ENCODE data around the gene HEPACAM2.

HEPACAM2 gene

GRCh38 chr7:93202594-93203250, 23.5 kb downstream of the HEPACAM2 start:
- Histone ChIP-seq H3K4me3 (ENCODE audit: low read depth, low read length) (no peak overlapping the region), H2AFZ (ENCODE audit: low read length, unreplicated experiment) (no peak overlapping the region), H3K4me1 (ENCODE audit: control insufficient read depth, insufficient read depth, low read length, unreplicated experiment) (no peaks in the 10 kb centered on the region), H3K27me3 (ENCODE audit: insufficient read depth, low read length) (peaks cover 4% of the 10 kb centered on the region; the same call in 1 of the 2 replicates), H3K79me2 (ENCODE audit: control insufficient read depth, insufficient read depth, low read length, unreplicated experiment) (no peaks in the 10 kb centered on the region), H3K36me3 (ENCODE audit: insufficient read depth, low read length) (no peaks in the 10 kb centered on the region), H3K27ac (ENCODE audit: low read depth, low read length) (no peak overlapping the region)

- Histone ChIP-seq H3K27ac (ENCODE audit: low read depth, low read length) (no peak overlapping the region), H3K4me3 (ENCODE audit: low read depth, low read length) (no peak overlapping the region), H2AFZ (ENCODE audit: low read length, unreplicated experiment) (peak overlapping the region; percentile 16), H3K79me2 (ENCODE audit: control insufficient read depth, insufficient read depth, low read length, unreplicated experiment) (no peaks in the 10 kb centered on the region), H3K4me1 (ENCODE audit: control insufficient read depth, insufficient read depth, low read length, unreplicated experiment) (no peaks in the 10 kb centered on the region), H3K27me3 (ENCODE audit: insufficient read depth, low read length) (no peaks in the 10 kb centered on the region; the same call in 1 of the 2 replicates), H3K36me3 (ENCODE audit: insufficient read depth, low read length) (no peaks in the 10 kb centered on the region)
Observed at GRCh38 chr7:93198472-93198871, 27.8 kb downstream of the HEPACAM2 start.

- H3K36me3 ChIP-seq (ENCODE audit: insufficient read depth, low read length), result no peaks in the 10 kb centered on the region
- H3K27ac ChIP-seq (ENCODE audit: low read depth, low read length), result no peak overlapping the region
- H3K79me2 ChIP-seq (ENCODE audit: control insufficient read depth, insufficient read depth, low read length, unreplicated experiment), result no peaks in the 10 kb centered on the region
- H3K4me3 ChIP-seq (ENCODE audit: low read depth, low read length), result no peak overlapping the region
- no peak overlapping the region for H2AFZ ChIP-seq (ENCODE audit: low read length, unreplicated experiment)
- peaks cover 3% of the 10 kb centered on the region; the same call in 1 of the 2 replicates for H3K27me3 ChIP-seq (ENCODE audit: insufficient read depth, low read length)
- H3K4me1 ChIP-seq (ENCODE audit: control insufficient read depth, insufficient read depth, low read length, unreplicated experiment), result no peaks in the 10 kb centered on the region
Observed at GRCh38 chr7:93196336-93196735, 29.9 kb downstream of the HEPACAM2 start.

DNA sequence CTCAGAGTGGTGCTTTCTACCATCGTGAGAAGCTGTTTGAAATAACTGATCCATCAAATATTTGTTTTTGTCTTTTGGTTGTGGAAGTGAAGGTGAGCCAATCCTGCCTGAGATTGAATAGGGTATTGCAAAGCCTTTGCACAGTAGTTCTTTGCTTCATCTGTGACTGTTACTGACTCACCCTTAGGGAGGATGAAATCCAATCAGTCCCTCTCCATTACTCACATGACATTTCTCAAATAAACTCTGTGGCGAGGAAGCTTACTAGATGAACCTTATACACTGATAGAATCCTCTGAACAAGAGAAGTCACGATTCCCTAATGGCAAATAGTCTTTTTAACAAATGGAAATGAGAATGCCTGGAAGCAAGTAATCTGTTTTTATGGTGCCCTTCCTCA, 31.9 kb downstream of the HEPACAM2 start:
- Histone ChIP-seq H3K4me3 (ENCODE audit: low read depth, low read length) (no peak overlapping the region), H3K27ac (ENCODE audit: low read depth, low read length) (no peak overlapping the region), H2AFZ (ENCODE audit: low read length, unreplicated experiment) (no peak overlapping the region), H3K27me3 (ENCODE audit: insufficient read depth, low read length) (peaks cover 3% of the 10 kb centered on the region; the same call in 1 of the 2 replicates), H3K79me2 (ENCODE audit: control insufficient read depth, insufficient read depth, low read length, unreplicated experiment) (no peaks in the 10 kb centered on the region), H3K36me3 (ENCODE audit: insufficient read depth, low read length) (no peaks in the 10 kb centered on the region), H3K4me1 (ENCODE audit: control insufficient read depth, insufficient read depth, low read length, unreplicated experiment) (no peaks in the 10 kb centered on the region)

DNA sequence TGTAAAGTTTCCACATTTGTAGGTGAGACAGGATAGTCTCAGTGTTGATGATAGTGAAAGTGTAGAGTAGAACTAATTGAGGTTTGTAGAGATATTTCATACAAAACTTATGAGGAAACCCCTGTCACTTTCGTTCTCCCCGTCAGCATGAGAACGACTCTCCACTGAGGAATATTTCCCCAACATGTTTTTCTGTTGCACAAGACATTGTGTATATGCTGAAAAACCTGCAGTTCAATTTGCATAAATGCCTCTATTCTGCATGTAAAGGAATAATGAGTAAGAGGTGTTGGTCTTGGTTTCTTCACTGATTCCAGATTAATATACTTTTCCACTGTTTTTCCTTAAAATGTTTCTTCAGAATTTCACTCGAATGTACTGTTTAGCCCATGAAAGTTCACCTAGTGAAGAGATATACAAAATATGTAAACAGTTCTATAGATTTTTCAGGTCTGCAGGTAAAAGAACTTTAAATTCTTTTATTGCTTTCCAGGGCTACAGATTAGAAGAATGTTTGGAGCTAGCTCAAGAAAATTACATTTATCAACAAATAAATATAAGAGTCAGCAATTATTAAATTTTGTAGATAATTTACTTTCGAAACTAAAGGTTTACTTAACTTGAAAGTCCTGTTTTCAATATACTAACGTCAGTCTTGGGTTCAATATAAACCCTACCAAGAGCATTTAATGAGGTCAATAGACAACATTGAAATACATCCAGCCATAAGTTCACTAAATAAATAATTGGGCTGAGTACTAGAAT, 37.2 kb downstream of the HEPACAM2 start:
- H3K36me3 ChIP-seq (ENCODE audit: insufficient read depth, low read length), result no peaks in the 10 kb centered on the region
- H3K4me3 ChIP-seq (ENCODE audit: low read depth, low read length), result no peak overlapping the region
- no peak overlapping the region for H3K27ac ChIP-seq (ENCODE audit: low read depth, low read length)
- peaks cover 17% of the 10 kb centered on the region for H3K4me1 ChIP-seq (ENCODE audit: control insufficient read depth, insufficient read depth, low read length, unreplicated experiment)
- H2AFZ ChIP-seq (ENCODE audit: low read length, unreplicated experiment), result no peak overlapping the region
- H3K27me3 ChIP-seq (ENCODE audit: insufficient read depth, low read length), result peaks cover 3% of the 10 kb centered on the region; the same call in 1 of the 2 replicates
- no peaks in the 10 kb centered on the region for H3K79me2 ChIP-seq (ENCODE audit: control insufficient read depth, insufficient read depth, low read length, unreplicated experiment)

DNA sequence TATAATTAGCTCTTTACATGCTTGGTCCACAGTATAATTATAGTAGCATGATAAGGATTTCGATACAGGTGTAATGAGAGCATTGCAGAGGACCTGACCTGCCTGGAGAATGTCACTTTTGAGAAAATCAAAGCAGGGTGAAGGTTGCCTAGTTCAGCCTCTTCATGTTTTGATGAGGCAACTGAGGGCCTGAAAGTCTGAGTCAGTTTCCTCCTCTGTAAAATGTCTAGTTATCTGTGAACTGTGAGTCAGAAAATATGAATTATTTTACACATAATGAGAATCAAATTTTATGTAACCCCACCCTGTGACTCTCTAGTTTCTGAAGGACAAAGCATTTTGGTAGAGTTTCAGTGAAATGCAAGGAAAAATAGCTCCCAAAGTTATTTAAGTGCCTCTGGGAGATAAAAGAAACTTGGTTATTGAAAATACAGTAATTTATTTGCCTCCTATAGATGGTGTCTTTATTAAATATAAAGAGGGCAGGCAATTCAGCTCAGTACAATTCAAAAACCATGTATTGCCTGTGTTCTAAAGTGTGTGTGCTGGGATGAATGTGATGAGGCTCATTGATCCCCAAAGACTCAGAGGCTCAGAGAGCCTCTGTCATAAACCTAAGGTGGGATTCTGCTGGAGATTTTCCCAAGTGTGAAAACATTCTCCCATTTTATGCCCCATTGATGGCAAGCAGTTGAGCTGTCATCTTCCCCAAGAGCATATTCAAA, 40.8 kb downstream of the HEPACAM2 start:
- Histone ChIP-seq H3K36me3 (ENCODE audit: insufficient read depth, low read length) (no peaks in the 10 kb centered on the region), H3K4me3 (ENCODE audit: low read depth, low read length) (no peak overlapping the region), H3K4me1 (ENCODE audit: control insufficient read depth, insufficient read depth, low read length, unreplicated experiment) (peaks cover 17% of the 10 kb centered on the region), H2AFZ (ENCODE audit: low read length, unreplicated experiment) (no peak overlapping the region), H3K79me2 (ENCODE audit: control insufficient read depth, insufficient read depth, low read length, unreplicated experiment) (no peaks in the 10 kb centered on the region), H3K27me3 (ENCODE audit: insufficient read depth, low read length) (no peaks in the 10 kb centered on the region), H3K27ac (ENCODE audit: low read depth, low read length) (no peak overlapping the region)

- H2AFZ ChIP-seq (ENCODE audit: low read length, unreplicated experiment), result no peak overlapping the region
- no peak overlapping the region for H3K27ac ChIP-seq (ENCODE audit: low read depth, low read length)
- H3K27me3 ChIP-seq (ENCODE audit: insufficient read depth, low read length), result no peaks in the 10 kb centered on the region
Observed at GRCh38 chr7:93179173-93179572, 47.1 kb downstream of the HEPACAM2 start.

DNA sequence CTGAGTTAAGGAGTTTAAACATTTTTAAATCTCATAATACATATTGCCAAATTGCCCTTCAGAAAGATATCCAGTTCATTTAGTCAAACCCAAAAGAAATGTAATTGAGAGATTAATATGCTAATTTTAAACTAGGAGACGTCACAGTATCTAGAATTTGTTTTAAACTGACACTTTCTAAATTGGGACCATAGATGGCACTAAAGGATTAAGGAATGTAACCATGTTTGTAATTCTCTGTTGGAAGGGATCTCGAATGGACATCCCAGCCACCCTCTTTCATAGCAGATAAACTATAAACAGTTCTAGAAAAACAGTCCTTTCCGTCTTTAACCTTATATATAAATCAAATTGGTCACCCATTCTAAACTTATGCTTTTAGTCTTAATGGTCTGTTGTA, 48.1 kb downstream of the HEPACAM2 start:
- Histone ChIP-seq H2AFZ (ENCODE audit: low read length, unreplicated experiment) (no peak overlapping the region), H3K4me3 (ENCODE audit: low read depth, low read length) (no peak overlapping the region), H3K4me1 (ENCODE audit: control insufficient read depth, insufficient read depth, low read length, unreplicated experiment) (no peaks in the 10 kb centered on the region), H3K36me3 (ENCODE audit: insufficient read depth, low read length) (no peaks in the 10 kb centered on the region), H3K27me3 (ENCODE audit: insufficient read depth, low read length) (no peaks in the 10 kb centered on the region), H3K27ac (ENCODE audit: low read depth, low read length) (no peak overlapping the region), H3K79me2 (ENCODE audit: control insufficient read depth, insufficient read depth, low read length, unreplicated experiment) (no peaks in the 10 kb centered on the region)

More at GRCh38 chr7:93179173-93179572, 47.1 kb downstream of the HEPACAM2 start:
- H3K4me1 ChIP-seq (ENCODE audit: control insufficient read depth, insufficient read depth, low read length, unreplicated experiment), result no peaks in the 10 kb centered on the region
- no peaks in the 10 kb centered on the region for H3K36me3 ChIP-seq (ENCODE audit: insufficient read depth, low read length)
- no peaks in the 10 kb centered on the region for H3K79me2 ChIP-seq (ENCODE audit: control insufficient read depth, insufficient read depth, low read length, unreplicated experiment)
- H3K4me3 ChIP-seq (ENCODE audit: low read depth, low read length), result no peak overlapping the region

DNA sequence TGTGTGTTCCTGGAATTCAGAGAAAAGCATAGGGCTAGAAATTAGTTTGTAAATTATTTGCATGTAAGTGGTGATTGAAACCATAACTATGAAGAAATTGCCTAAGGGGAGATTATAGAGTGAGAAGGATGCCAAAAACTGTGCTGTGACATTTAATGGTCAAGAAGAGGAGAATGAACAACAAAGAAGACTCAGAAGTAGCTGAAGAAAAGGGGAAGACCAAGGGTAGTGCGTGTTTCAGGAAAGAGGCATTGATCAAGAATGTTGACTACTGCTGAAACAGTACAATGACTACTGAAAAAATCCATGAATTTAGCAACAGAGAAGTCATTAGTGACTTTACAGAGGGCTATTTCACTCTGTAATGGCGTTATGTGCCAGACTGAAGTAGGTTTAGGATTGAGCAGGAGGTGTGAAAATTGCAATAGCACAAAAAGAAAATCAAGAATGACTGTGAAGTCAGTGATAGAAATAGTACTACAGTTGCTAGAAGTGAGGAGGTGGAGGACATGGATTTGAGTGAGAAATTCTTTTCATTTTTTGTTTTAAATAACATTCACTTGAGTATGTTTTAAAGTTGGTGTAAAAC, 49.2 kb downstream of the HEPACAM2 start:
- Histone ChIP-seq H2AFZ (ENCODE audit: low read length, unreplicated experiment) (no peak overlapping the region), H3K27me3 (ENCODE audit: insufficient read depth, low read length) (no peaks in the 10 kb centered on the region), H3K4me3 (ENCODE audit: low read depth, low read length) (no peak overlapping the region), H3K4me1 (ENCODE audit: control insufficient read depth, insufficient read depth, low read length, unreplicated experiment) (peaks cover 2% of the 10 kb centered on the region), H3K36me3 (ENCODE audit: insufficient read depth, low read length) (0 out of 2 replicates have a peak, but pooled peaks cover 4% of the 10 kb centered on the region), H3K27ac (ENCODE audit: low read depth, low read length) (no peak overlapping the region), H3K79me2 (ENCODE audit: control insufficient read depth, insufficient read depth, low read length, unreplicated experiment) (no peaks in the 10 kb centered on the region)

DNA sequence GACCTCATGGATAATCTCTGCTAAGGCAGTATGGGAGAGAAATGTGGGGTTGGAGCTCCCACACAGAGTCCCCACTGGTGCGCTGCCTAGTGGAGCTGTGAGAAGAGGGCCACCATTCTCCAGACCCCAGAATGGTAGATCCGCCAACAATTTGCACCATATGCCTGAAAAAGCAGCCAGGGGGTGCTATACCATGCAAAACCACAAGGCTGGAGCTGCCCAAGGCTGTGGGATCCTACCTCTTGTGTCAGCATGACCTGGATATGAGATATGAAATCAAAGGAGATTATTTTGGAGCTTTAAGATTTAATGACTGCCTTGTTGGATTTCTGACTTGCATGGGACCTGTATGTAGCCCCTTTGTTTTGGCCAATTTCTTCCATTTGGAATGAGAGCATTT, 51.0 kb downstream of the HEPACAM2 start:
- Histone ChIP-seq H3K27ac (ENCODE audit: low read depth, low read length) (no peak overlapping the region), H3K79me2 (ENCODE audit: control insufficient read depth, insufficient read depth, low read length, unreplicated experiment) (no peaks in the 10 kb centered on the region), H3K27me3 (ENCODE audit: insufficient read depth, low read length) (no peaks in the 10 kb centered on the region), H2AFZ (ENCODE audit: low read length, unreplicated experiment) (no peak overlapping the region), H3K36me3 (ENCODE audit: insufficient read depth, low read length) (0 out of 2 replicates have a peak, but pooled peaks cover 4% of the 10 kb centered on the region), H3K4me1 (ENCODE audit: control insufficient read depth, insufficient read depth, low read length, unreplicated experiment) (peaks cover 4% of the 10 kb centered on the region), H3K4me3 (ENCODE audit: low read depth, low read length) (no peak overlapping the region)

Data from ACC112 (cell line).